SH-SY5Y (cell line): ENCODE results near the gene SFTPB.

Experiments
- GATA2 ChIP-seq: IDR thresholded peaks from 2 replicates; pipeline ENCODE4 v1.6.1; 2011; ENCODE audit warnings: mild to moderate bottlenecking, low read depth, low read length
- GATA3 ChIP-seq: IDR thresholded peaks from 2 replicates; pipeline ENCODE4 v1.6.1; 2011; ENCODE audit warnings: low read depth, mild to moderate bottlenecking, low read length, moderate library complexity

DNA sequence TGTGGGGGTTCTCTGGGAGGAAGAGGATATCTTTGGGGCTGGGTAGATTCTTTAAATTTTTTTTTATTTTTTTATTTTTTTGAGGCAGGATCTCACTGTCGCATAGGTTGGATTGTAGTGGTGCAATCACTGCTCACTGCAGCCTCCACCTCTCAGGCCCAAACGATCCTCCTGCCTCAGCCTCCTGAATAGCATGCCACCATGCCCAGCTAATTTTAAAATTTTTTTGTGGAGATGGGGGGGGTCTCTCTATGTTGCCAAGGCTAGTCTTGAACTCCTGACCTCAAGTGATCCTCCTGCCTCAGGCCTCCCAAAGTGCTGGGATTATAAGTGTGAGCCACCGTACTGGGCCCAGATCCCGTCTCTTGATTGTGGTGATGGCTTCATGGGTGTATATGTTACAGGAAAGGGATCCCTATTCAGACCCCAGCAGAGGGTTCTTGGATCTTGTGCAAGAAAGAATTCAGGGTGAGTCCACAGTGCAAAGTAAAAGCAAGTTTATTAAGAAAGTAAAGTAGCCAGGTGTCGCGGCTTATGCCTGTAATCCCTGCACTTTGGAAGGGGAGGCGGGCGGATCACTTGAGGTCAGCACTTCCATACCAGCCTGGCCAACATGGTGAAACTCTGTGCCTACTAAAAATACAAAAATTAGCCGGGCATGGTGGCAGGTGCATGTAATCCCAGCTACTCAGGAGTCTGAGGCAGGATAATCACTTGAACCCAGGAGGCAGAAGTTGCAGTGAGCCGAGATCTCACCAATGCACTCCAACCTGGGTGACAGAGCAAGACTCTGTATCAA is 54.1 kb downstream of the SFTPB start:
- TF ChIP-seq GATA2 = no peak
- no peak for TF ChIP-seq GATA3
